Fibroblast of villous mesenchyme (primary cell): ENCODE results near the gene M1AP. TPM values are rescaled to one million over a fixed set of nuclear protein-coding genes. Genes with fewer than 3 reads are reported as not detected.

Source experiments
- DNase-seq: peaks from one replicate; pipeline ENCODE4 v3.0.0-alpha.2; 2010; ENCODE audit warnings: low read depth
- H3K4me3 ChIP-seq: 2 replicates; pipeline ENCODE4 v1.5.1; 2011; ENCODE audit warnings: low read depth, mild to moderate bottlenecking, low read length
- CTCF ChIP-seq: IDR thresholded peaks from 2 replicates; pipeline ENCODE4 v1.5.1; 2012; ENCODE audit warnings: low read depth, mild to moderate bottlenecking, low read length; ENCODE audit not compliant: insufficient read depth
- total RNA-seq: library from RNA; depleted of rRNA; stranded (reverse); fragments of >200 nt; gene quantifications from 2 replicates; pipeline ENCODE4 v1.2.3, GENCODE V29; 2012

M1AP gene
- total RNA-seq, 1 donor = not detected

- DNase-seq = no peak
- no peak for TF ChIP-seq CTCF
These were observed 107.8 kb downstream of the M1AP start for GRCh38 chr2:74540291-74540690.

GRCh38 chr2:74538881-74539339, 109.2 kb downstream of the M1AP start:
- no peak overlapping the region for H3K4me3 ChIP-seq
- no peak for DNase-seq
- TF ChIP-seq CTCF = no peak

More at GRCh38 chr2:74540291-74540690, 107.8 kb downstream of the M1AP start:
- no peak overlapping the region for H3K4me3 ChIP-seq

- H3K4me3 ChIP-seq = no peak overlapping the region
- DNase-seq = no peak
- TF ChIP-seq CTCF = no peak
These were observed 111.0 kb downstream of the M1AP start for GRCh38 chr2:74537140-74537539.

DNA sequence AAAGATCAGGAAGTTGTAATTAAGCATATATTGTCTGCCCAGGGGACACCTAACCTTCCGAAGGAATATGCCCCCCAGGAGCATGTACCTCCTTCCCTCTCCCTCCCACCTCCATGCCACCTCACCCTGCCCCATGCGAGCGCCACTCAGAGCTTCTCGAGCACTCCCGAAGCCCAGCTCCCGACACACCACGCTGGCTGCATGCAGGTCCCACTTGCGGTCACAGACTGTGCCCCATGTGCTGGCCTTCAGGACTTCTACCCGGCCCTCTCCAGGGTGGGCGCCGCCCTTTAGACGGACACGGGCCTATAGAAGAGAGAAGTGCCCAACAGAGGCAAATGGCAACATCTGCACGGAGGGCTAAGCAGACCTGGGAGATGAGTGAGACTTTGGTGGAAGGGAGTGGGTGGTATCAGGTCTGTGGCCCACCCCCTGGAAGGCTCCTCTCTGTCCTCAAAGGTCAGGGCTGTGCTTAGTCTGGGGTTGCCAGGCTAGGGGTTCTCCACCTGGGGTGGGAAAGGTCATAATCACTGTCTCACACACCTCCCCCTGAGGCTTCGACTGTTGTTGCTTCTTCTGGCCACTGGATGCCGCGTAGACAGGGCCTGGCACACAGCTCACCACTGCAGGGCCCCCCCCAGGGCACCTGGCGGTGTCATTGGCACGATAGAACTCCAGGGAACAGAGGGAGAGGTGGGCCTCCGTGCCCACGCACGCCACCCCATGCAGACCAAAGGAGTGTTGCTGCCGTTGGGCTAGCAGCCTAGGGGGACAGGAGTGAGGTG, 111.8 kb downstream of the M1AP start:
- no peak for TF ChIP-seq CTCF
- H3K4me3 ChIP-seq = no peak overlapping the region
- DNase-seq = no peak

- no peak for DNase-seq
- no peak for TF ChIP-seq CTCF
- H3K4me3 ChIP-seq = no peak overlapping the region
These were observed 112.6 kb downstream of the M1AP start for GRCh38 chr2:74535440-74535965.

DNA sequence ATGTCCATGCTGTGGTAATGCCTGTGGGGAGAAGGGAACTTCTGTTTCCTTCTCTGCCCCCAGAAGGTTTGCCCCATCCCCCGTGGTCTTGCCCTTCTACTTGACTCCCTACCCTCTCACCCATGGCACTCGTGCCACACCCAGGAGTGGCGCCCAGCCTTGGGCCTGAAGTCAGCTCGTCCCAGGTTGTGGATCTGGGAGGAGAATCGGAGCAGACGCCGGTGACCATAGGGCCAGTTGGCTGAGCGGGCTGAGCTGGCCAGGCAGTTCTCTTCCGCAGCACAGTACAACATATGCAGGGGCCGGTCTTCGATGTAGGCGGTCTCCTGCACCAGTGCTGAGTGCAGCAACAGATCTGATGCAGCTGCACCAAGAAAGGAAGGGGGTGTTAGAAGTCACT, 113.7 kb downstream of the M1AP start:
- TF ChIP-seq CTCF = no peak
- DNase-seq = no peak

GRCh38 chr2:74533464-74533863, 114.7 kb downstream of the M1AP start:
- H3K4me3 ChIP-seq = no peak overlapping the region
- no peak for TF ChIP-seq CTCF
- no peak for DNase-seq

More for the DNA sequence above, 113.7 kb downstream of the M1AP start:
- H3K4me3 ChIP-seq = no peak overlapping the region
